Activated CD8-positive, alpha-beta memory T cell treated with anti-CD3 and anti-CD28 coated beads, Interleukin-2, amount 50 U/mL, for 1 hour (primary cell): ENCODE measurements around the gene LZTFL1.

Source experiments
- DNase-seq: peaks from one replicate; pipeline ENCODE4 v3.0.0-alpha.2; 2020; ENCODE audit errors: extremely low read depth

Gene LZTFL1

GRCh38 chr3:45786801-45787495, 55.0 kb downstream of the LZTFL1 start:
- no peak for DNase-seq

GRCh38 chr3:45785605-45786150, 56.2 kb downstream of the LZTFL1 start:
- no peak for DNase-seq

GRCh38 chr3:45783667-45784066, 58.3 kb downstream of the LZTFL1 start:
- DNase-seq, result no peak

- DNase-seq, result no peak
Measured at GRCh38 chr3:45782381-45782780, 59.5 kb downstream of the LZTFL1 start.

GRCh38 chr3:45781841-45782240, 60.1 kb downstream of the LZTFL1 start:
- no peak for DNase-seq

- no peak for DNase-seq
Measured at GRCh38 chr3:45781271-45781670, 60.6 kb downstream of the LZTFL1 start.

GRCh38 chr3:45779746-45780735, 61.9 kb downstream of the LZTFL1 start:
- no peak for DNase-seq

GRCh38 chr3:45778761-45779201, 63.1 kb downstream of the LZTFL1 start:
- no peak for DNase-seq

GRCh38 chr3:45777746-45778386, 64.1 kb downstream of the LZTFL1 start:
- no peak for DNase-seq

- DNase-seq, result no peak
Measured at GRCh38 chr3:45777111-45777745, 64.7 kb downstream of the LZTFL1 start.

GRCh38 chr3:45776611-45777010, 65.3 kb downstream of the LZTFL1 start:
- DNase-seq, result no peak

- no peak for DNase-seq
Measured at GRCh38 chr3:45776301-45776595, 65.7 kb downstream of the LZTFL1 start.

- DNase-seq, result no peak
Measured at GRCh38 chr3:45775571-45776300, 66.2 kb downstream of the LZTFL1 start.

GRCh38 chr3:45774581-45775521, 67.1 kb downstream of the LZTFL1 start:
- no peak for DNase-seq

- DNase-seq, result no peak
Measured at GRCh38 chr3:45773714-45774449, 68.0 kb downstream of the LZTFL1 start.
